GM19239 (cell line): ENCODE measurements around the gene TSHZ2.

Experiments
- DNase-seq: peaks from one replicate; pipeline ENCODE4 v3.0.0; 2011; ENCODE audit warnings: low spot score; ENCODE audit not compliant: insufficient read length
- FAIRE-seq: peaks from 2 replicates; lab custom pipeline; 2011; peaks lifted over from hg19 to GRCh38; lab: Jason Lieb, UNC

The TSHZ2 gene

DNA sequence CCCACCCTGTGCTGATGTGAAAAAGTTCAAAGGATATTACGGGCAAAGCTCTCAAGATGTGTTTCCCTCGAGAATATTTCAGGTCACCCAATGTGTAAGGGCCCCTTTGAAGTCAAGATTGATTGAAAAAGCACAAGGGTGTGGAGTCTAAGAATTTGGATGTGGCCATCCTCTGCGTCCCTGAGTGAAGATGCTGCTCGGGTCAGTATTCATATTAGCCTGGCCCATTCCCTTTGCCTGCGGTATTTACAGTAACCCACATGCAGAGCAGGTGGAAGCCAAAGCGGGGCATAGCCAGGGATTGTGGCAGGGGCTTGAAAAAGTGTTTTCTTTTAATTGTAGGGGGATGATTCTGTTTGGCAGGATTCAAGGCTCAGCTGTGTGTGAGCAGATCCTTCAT lies 211.0 kb downstream of the TSHZ2 start:
- FAIRE-seq = no peak
- DNase-seq = no peak

DNA sequence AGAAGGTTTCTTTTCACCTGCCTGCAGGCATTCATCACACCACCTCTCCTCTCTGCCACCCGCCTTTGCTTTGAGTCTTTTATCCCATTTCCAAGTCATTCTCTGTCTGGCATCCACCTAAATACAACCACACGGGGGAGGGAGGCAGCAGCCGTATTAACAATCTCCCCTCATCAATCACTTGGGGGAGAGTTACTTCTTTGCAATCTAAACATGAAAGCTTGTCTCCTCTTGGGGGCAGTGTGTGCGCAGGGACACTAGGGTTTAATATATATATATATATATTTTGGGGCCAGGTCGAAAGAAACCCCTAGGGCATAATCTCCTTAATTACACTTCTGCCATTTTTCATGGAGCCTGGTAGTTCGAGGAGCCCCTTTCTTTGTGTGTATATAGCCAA lies 214.5 kb downstream of the TSHZ2 start:
- no peak for DNase-seq
- FAIRE-seq = no peak

- DNase-seq (no peak), FAIRE-seq (no peak)
Observed at GRCh38 chr20:53187392-53188068, 215.4 kb downstream of the TSHZ2 start.

DNA sequence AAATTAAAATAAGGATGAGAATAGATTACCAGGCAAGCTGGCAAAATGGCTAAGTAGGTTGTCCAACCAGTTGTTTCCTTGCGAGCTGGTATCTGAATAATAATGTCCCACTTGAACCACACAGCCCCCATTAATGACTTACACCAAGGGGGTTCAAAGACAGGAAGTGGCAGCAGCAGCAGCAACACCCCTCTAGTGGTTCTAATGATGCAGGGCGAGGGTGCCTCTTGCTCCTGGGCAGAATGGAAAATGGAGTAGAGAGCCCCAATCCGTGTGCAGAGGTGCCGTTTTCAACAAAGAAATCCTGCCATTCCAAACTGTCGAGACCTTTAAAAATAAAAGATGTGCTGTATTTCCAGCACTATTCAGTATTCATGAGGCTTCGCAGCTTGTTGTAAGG lies 218.1 kb downstream of the TSHZ2 start:
- DNase-seq = no peak
- FAIRE-seq = no peak

DNA sequence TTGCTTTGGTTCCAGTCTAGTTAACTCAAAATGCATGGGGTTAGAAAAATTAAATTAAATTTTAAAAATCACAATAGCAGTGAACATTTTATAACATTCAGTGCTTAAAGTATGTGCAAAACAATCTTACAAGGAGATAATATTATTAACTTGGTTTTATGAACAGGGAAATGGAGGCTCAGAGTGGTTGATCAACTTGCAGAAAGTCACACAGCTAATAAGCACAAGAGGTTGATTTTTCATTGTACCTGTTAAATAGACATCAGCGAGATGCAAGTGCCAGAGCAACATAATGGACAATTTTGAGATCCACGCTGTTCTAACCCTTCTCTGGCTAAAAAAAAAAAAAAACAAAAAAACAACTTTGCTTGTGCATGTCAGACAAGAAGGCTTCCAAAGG lies 219.8 kb downstream of the TSHZ2 start:
- DNase-seq = no peak
- no peak for FAIRE-seq

DNA sequence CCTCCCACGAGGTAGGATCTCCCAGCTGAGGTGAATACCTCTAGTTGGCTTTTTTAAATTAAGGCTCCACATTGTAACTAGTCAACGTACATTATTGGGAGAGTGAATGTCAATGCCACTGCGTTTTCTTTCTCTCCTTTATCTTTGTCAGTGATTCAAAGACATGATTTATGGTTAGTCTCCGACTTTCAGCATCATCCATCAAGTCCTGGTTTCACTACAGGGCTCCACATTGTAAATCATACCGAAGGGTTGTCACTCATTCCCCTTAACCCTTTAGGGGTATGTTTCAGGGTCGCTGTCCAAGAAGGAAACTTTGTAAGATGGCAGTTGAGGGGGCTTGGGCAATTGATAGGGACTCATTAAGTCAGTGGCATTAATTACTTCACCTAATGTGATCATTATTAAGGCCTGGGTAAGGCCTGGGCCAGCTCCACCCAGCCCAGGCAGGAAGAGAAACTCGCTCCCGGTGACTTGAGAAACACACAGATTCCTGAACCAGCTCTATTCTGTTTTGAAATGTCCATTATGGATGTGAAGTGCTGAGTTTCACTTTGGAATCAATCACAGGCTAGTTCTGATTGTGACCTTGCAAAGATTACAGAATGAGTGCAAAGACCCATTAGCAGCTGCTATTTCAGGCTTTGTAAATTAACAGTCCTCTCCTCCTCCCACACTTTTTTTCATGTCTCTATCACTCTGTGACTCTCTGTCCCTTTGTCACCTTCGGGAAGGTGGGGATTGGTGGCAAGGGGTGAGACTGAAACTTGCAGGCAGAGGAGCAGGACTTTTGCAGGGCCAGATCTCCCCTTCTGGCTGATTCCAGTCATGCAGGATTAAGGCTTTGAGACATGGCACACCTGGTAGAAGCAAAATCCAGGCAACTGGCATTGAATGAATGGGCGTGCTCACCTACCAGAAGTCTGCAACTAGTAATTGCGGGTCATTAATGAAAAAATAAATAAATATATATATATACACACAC lies 222.4 kb downstream of the TSHZ2 start:
- FAIRE-seq (no peak), DNase-seq (no peak)

DNA sequence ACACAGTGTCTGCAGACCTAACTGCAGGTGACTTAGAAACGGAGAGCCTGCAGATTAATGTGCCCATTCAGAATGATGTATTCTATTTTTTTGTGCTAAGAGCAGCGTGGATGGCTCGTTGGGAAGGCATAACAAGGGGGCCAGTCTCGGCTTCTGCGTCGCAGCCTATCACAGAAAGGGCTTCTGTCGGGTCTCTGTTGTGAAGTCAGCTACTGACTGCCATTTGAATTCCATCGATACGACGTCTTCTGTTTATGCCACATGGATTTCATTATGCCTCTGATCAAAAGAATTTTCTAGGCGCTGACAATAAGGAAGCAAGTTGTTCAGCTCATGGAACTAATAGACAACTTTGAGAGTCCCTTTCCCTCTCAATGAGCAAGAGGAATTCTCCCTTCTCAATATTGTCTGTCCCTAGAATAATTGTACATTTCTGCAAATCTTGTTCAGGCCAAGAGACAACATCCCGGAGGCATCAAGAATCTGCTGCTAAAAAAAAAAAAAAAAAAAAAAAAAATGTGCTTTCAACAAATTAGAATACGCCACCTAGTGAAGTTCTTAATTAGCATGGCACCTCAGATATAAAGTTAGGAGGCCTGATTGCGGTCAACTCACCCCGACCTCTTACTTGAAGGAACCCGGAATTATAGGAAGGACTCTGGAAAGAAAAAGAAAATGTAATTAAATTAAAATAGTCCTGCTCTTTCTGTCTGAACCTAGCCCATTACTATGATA lies 223.9 kb downstream of the TSHZ2 start:
- no peak for DNase-seq
- FAIRE-seq = no peak

DNA sequence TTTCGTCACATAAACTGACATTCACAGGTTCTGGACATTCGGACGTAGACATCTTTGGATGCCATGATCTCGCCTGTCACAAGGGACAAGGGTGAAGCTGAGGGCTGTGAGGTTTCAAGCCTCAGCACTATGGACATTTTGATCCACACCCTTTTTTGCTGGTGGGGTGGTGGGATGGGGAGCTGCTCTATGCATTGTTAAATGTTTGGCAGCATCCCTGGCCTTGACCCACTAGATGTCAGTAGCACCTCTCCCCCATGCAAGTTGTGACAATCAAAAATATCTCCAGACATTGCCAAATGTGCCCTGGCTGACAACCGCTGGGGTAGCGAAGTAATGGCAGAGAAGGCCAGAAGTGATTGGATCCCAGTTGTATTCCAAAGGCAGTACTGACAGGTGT lies 229.4 kb downstream of the TSHZ2 start:
- no peak for DNase-seq
- FAIRE-seq = no peak

GRCh38 chr20:53202777-53203176 lies 230.6 kb downstream of the TSHZ2 start:
- FAIRE-seq (no peak), DNase-seq (no peak)

DNA sequence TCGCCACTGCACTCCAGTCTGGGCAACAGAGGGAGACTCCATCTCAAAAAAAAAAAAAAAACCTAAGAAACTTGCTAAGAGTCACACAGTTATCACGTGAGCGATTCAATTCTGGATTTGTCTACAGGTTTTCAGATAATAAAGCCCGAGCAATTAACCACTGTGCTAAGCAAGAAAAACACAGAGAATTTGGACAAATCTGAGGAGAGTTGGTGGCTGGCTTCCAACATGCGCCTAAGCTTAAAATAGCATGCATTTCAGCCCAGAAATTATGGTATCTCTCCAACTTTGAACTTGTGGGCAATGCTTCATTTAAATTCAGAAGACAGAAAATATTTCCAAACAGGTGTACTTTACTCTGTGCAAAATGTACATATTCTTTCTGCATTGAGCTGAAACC lies 232.9 kb downstream of the TSHZ2 start:
- FAIRE-seq = no peak

GRCh38 chr20:53208110-53208832 lies 236.1 kb downstream of the TSHZ2 start:
- DNase-seq = no peak
- no peak for FAIRE-seq

More for the DNA sequence above, 232.9 kb downstream of the TSHZ2 start:
- no peak for DNase-seq

GRCh38 chr20:53210041-53210440 lies 237.9 kb downstream of the TSHZ2 start:
- no peak for FAIRE-seq

GRCh38 chr20:53210931-53211330 lies 238.8 kb downstream of the TSHZ2 start:
- FAIRE-seq (no peak), DNase-seq (no peak)

More at GRCh38 chr20:53210041-53210440, 237.9 kb downstream of the TSHZ2 start:
- no peak for DNase-seq

GRCh38 chr20:53212018-53212417 lies 239.9 kb downstream of the TSHZ2 start:
- no peak for FAIRE-seq
- no peak for DNase-seq

GRCh38 chr20:53214392-53214791 lies 242.2 kb downstream of the TSHZ2 start:
- DNase-seq = no peak
- FAIRE-seq = no peak

GRCh38 chr20:53215166-53215565 lies 243.0 kb downstream of the TSHZ2 start:
- DNase-seq = no peak
- FAIRE-seq = no peak

GRCh38 chr20:53216478-53216855 lies 244.3 kb downstream of the TSHZ2 start:
- DNase-seq (no peak), FAIRE-seq (no peak)

DNA sequence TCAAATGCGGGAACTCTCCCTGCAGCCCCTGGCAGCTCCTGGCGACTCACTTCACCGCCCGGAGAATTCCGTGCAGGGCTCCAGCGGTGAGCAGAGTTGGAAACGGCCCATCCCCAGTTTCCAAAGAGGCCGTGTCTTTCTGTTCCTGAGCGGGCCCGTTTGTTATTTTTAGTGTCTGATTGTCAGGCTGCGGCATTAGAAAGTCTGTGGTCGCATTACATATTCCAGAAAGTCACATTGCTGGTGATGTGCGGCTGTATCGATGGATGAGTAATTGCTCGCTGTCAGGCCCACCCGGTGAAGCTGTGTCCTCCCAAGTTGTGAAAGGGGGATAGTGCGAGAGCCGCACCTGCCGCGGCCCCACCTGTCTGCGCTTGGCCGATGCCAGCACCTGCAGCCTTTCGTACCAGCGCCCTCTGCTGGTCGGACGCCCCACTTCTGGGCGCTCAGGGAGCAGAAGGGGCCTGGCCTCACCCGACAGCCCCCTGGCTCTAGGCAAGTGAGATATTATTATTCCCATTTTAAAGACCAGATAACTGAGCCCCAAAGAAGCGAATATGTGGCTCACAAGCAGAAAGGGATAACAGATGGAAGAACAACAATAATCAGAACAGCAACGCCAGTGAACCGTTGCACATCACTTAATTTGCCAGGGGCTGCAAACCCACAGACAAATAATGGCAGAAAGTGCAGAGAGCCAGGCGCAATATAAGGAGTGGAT lies 244.9 kb downstream of the TSHZ2 start:
- FAIRE-seq = peak; percentile 40

DNA sequence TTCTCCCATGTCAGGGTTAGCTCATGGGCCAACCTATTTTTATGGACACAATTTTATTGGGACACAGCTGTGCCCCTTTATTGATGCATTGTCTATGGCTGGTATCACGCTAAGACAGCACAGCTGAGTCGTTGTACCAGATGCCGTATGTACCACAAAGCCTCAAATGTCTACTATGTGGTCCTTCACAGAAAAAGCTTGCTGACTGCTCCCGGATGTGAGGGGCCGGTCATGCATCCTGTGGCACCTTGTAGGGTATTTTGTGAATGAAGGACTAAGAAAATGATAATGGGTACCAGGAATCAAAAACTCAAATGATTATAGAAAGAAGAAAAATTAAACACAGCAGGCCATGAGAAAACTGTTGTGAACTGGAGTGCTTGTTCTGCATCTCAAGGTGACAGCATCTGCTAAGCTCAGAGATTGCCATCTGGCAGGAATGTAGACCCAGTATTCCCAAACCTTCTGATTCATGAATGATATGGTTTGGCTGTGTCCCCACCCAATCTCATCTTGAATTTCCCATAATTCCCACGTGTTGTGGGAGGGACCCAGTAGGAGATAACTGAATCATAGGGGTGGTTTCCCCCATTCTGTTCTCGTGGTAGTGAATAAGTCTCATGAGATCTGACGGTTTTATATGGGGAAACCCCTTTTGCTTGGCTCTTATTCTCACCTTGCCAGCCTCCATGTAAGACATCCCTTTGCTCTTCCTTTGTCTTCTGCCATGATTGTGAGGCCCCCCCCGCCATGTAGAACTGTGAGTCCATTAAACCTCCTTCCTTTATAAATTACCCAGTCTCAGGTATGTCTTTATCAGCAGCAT lies 248.5 kb downstream of the TSHZ2 start:
- FAIRE-seq (no peak), DNase-seq (no peak)

More for the DNA sequence above, 244.9 kb downstream of the TSHZ2 start:
- DNase-seq = peak; percentile 40
